NCI-H2107 treated with DMSO at 0.1 percent for 48 hours (cell line): Measurements from ENCODE around the gene ACMSD.
"Not testable (repeated sequence)": the region's sequence is repeated elsewhere in the genome, so short reads cannot be mapped to it uniquely, and the experiment has no call there.

Experiments
- DNase-seq: peaks from one replicate; lab custom pipeline; 2025; ENCODE audit not compliant: unreplicated experiment; lab: John Stamatoyannopoulos, UW

Gene ACMSD

GRCh38 chr2:134838143-134838620 is at the start of gene ACMSD:
ACMSD (plus strand) TSS chr2:134838616; CDS start chr2:134838683, 67 bp downstream.
- no peak for DNase-seq

- DNase-seq, result no peak
These were observed 47.9 kb upstream of the ACMSD start for GRCh38 chr2:134790487-134790886.

- DNase-seq, result no peak
These were observed 46.8 kb upstream of the ACMSD start for GRCh38 chr2:134791616-134792015.

- no peak for DNase-seq
These were observed 46.2 kb upstream of the ACMSD start for GRCh38 chr2:134792186-134792585.

- no peak for DNase-seq
These were observed 42.7 kb upstream of the ACMSD start for GRCh38 chr2:134795765-134796164.

- no peak for DNase-seq
These were observed 42.0 kb upstream of the ACMSD start for GRCh38 chr2:134796373-134796772.

GRCh38 chr2:134799936-134800335 is 38.5 kb upstream of the ACMSD start:
- no peak for DNase-seq

GRCh38 chr2:134800341-134800740 is 38.1 kb upstream of the ACMSD start:
- DNase-seq, result no peak

GRCh38 chr2:134803609-134804405 is 34.6 kb upstream of the ACMSD start:
- not testable (repeated sequence) for DNase-seq

GRCh38 chr2:134815741-134816140 is 22.7 kb upstream of the ACMSD start:
- no peak for DNase-seq

- DNase-seq, result peak; percentile 3
These were observed 20.1 kb upstream of the ACMSD start for GRCh38 chr2:134818321-134818720.

GRCh38 chr2:134819334-134819733 is 19.1 kb upstream of the ACMSD start:
- DNase-seq, result no peak

GRCh38 chr2:134823431-134823830 is 15.0 kb upstream of the ACMSD start:
- DNase-seq, result no peak

- DNase-seq, result no peak
These were observed 14.6 kb upstream of the ACMSD start for GRCh38 chr2:134823832-134824231.

GRCh38 chr2:134825716-134826115 is 12.7 kb upstream of the ACMSD start:
- not testable (repeated sequence) for DNase-seq

- DNase-seq, result no peak
These were observed 2.9 kb upstream of the ACMSD start for GRCh38 chr2:134835471-134835870.

GRCh38 chr2:134836986-134837385 is 1.4 kb upstream of the ACMSD start:
- no peak for DNase-seq

- DNase-seq, result peak; percentile 25
These were observed 1.2 kb downstream of the ACMSD start for GRCh38 chr2:134839649-134840048.

GRCh38 chr2:134842930-134843490 is 4.6 kb downstream of the ACMSD start:
- DNase-seq, result no peak

- no peak for DNase-seq
These were observed 5.6 kb downstream of the ACMSD start for GRCh38 chr2:134843968-134844367.

- no peak for DNase-seq
These were observed 6.6 kb downstream of the ACMSD start for GRCh38 chr2:134845028-134845427.

- no peak for DNase-seq
These were observed 7.3 kb downstream of the ACMSD start for GRCh38 chr2:134845719-134846118.
